HepG2 (cell line): ENCODE results near the gene SEMA7A. TPM values are rescaled to one million over a fixed set of nuclear protein-coding genes. Genes with fewer than 3 reads are reported as not detected.

Experiments used
- BCL6 ChIP-seq: IDR thresholded peaks from 2 replicates; pipeline ENCODE4 v1.6.1; 2016; ENCODE audit warnings: missing genetic modification reagents, missing compliant biosample characterization
- CEBPG ChIP-seq: IDR thresholded peaks from 2 replicates; pipeline ENCODE4 v1.6.1; 2016
- FOSL1 ChIP-seq: sonication (generic); formaldehyde crosslinking; IDR thresholded peaks from 2 replicates; pipeline ENCODE4 v1.9.0; 2021; ENCODE audit warnings: missing genetic modification reagents, borderline replicate concordance
- HNRNPLL ChIP-seq: fragments of 200-400 bp; formaldehyde crosslinking; IDR thresholded peaks from 2 replicates; pipeline ENCODE4 v1.6.1; 2017; ENCODE audit warnings: mild to moderate bottlenecking, low read depth, low read length; ENCODE audit not compliant: poor library complexity, severe bottlenecking
- IRX3 ChIP-seq: sonication (generic); formaldehyde crosslinking; IDR thresholded peaks from 2 replicates; pipeline ENCODE4 v1.8.1; 2023; ENCODE audit warnings: mild to moderate bottlenecking, low read depth, missing genetic modification reagents, borderline replicate concordance
- JUND ChIP-seq: sonication (generic); formaldehyde crosslinking; IDR thresholded peaks from 2 replicates; pipeline ENCODE4 v1.8.0; 2022; ENCODE audit warnings: mild to moderate bottlenecking, missing genetic modification reagents
- MED1 ChIP-seq: sonication (generic); formaldehyde crosslinking; IDR thresholded peaks from 2 replicates; pipeline ENCODE4 v1.4.0; 2020; ENCODE audit warnings: missing genetic modification reagents
- MXI1 ChIP-seq: IDR thresholded peaks from 3 replicates; pipeline ENCODE4 v1.6.1; 2012; ENCODE audit warnings: low read depth, low read length, inconsistent platforms, borderline replicate concordance
- NR2C2 ChIP-seq: sonication (generic); formaldehyde crosslinking; IDR thresholded peaks from 2 replicates; pipeline ENCODE4 v1.4.0; 2020; ENCODE audit warnings: missing genetic modification reagents, mild to moderate bottlenecking, moderate library complexity, borderline replicate concordance
- PAX8 ChIP-seq: sonication (generic); formaldehyde crosslinking; IDR thresholded peaks from 2 replicates; pipeline ENCODE4 v1.8.0; 2022; ENCODE audit warnings: mild to moderate bottlenecking, missing genetic modification reagents, borderline replicate concordance
- PHF20 ChIP-seq: sonication (generic); formaldehyde crosslinking; IDR thresholded peaks from 2 replicates; pipeline ENCODE4 v1.5.0; 2020; ENCODE audit warnings: mild to moderate bottlenecking, missing genetic modification reagents
- SALL2 ChIP-seq: sonication (generic); formaldehyde crosslinking; IDR thresholded peaks from 2 replicates; pipeline ENCODE4 v1.8.1; 2023; ENCODE audit warnings: mild to moderate bottlenecking, missing genetic modification reagents, inconsistent platforms
- TFAP4 ChIP-seq: sonication (generic); IDR thresholded peaks from 2 replicates; pipeline ENCODE4 v1.6.1; 2016; ENCODE audit warnings: low read depth, borderline replicate concordance
- THRA ChIP-seq: sonication (generic); formaldehyde crosslinking; IDR thresholded peaks from 2 replicates; pipeline ENCODE4 v1.4.0; 2020; ENCODE audit warnings: missing genetic modification reagents, borderline replicate concordance
- ZBTB20 ChIP-seq: sonication (generic); formaldehyde crosslinking; IDR thresholded peaks from 2 replicates; pipeline ENCODE4 v1.8.1; 2023; ENCODE audit warnings: missing genetic modification reagents, low read depth, mild to moderate bottlenecking, borderline replicate concordance
- ZBTB39 ChIP-seq: sonication (generic); formaldehyde crosslinking; IDR thresholded peaks from 2 replicates; pipeline ENCODE4 v1.5.0; 2020; ENCODE audit warnings: missing genetic modification reagents
- ZBTB8A ChIP-seq: sonication (generic); formaldehyde crosslinking; IDR thresholded peaks from 2 replicates; pipeline ENCODE4 v1.4.0; 2020; ENCODE audit warnings: mild to moderate bottlenecking, low read depth, missing genetic modification reagents, borderline replicate concordance
- ZFP62 ChIP-seq: sonication (generic); formaldehyde crosslinking; IDR thresholded peaks from 2 replicates; pipeline ENCODE4 v1.4.0; 2020; ENCODE audit warnings: missing genetic modification reagents
- ZNF460 ChIP-seq: sonication (generic); formaldehyde crosslinking; IDR thresholded peaks from 2 replicates; pipeline ENCODE4 v1.5.1; 2020; ENCODE audit warnings: missing genetic modification reagents, mild to moderate bottlenecking, borderline replicate concordance
- polyA plus RNA-seq, 8 experiments: library from polyadenylated mRNA; depleted of rRNA in 3 of 8; stranded (reverse) in 7 of 8; unstranded in 1 of 8; fragments of >200 nt; fragmentation: Illumina TruSeq in 4 of 8; extraction: Trizol in 4 of 8; gene quantifications; 2 replicates each; pipeline versions ENCODE4 v1.2.1 to v1.2.3, GENCODE V29; 2011 to 2016; ENCODE audit warnings: low read depth in 4 of 8, missing spikeins in 1 of 8, mixed read lengths in 1 of 8; ENCODE audit not compliant: insufficient read depth in 1 of 8
- total RNA-seq, 5 experiments: library from RNA; depleted of rRNA; stranded (reverse); fragments of >200 nt; fragmentation: Illumina TruSeq; extraction: Trizol; gene quantifications; 2 replicates each; pipeline ENCODE4 v1.2.3, GENCODE V29; 2016; ENCODE audit warnings: low read depth in 1 of 5
- TF ChIP-seq, protein P1 (sequence below): IDR thresholded peaks from 2 replicates; pipeline ENCODE4 v1.6.1; 2018; ENCODE audit warnings: missing genetic modification reagents, mild to moderate bottlenecking, missing compliant biosample characterization
- TF ChIP-seq, protein P2 (sequence below): sonication (generic); formaldehyde crosslinking; IDR thresholded peaks from 2 replicates; pipeline ENCODE4 v1.4.0; 2020; ENCODE audit warnings: mild to moderate bottlenecking, missing genetic modification reagents

Gene SEMA7A
- total and polyA plus RNA-seq, 2 of the 13 experiments (the other 11 are each of a cell fraction or from before 2014, with no cell fraction given): 9.0 to 15.8 TPM

GRCh38 chr15:74373731-74374647 is 59.8 kb downstream of the SEMA7A start (continued):
- TF ChIP-seq, protein P1, sequence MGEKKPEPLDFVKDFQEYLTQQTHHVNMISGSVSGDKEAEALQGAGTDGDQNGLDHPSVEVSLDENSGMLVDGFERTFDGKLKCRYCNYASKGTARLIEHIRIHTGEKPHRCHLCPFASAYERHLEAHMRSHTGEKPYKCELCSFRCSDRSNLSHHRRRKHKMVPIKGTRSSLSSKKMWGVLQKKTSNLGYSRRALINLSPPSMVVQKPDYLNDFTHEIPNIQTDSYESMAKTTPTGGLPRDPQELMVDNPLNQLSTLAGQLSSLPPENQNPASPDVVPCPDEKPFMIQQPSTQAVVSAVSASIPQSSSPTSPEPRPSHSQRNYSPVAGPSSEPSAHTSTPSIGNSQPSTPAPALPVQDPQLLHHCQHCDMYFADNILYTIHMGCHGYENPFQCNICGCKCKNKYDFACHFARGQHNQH: no peak; the same call in 1 of the 2 replicates
- no peak for TF ChIP-seq PHF20 (CRISPR knock-in tag)
- no peak for TF ChIP-seq ZBTB20 (CRISPR knock-in tag)
- TF ChIP-seq, protein P2, sequence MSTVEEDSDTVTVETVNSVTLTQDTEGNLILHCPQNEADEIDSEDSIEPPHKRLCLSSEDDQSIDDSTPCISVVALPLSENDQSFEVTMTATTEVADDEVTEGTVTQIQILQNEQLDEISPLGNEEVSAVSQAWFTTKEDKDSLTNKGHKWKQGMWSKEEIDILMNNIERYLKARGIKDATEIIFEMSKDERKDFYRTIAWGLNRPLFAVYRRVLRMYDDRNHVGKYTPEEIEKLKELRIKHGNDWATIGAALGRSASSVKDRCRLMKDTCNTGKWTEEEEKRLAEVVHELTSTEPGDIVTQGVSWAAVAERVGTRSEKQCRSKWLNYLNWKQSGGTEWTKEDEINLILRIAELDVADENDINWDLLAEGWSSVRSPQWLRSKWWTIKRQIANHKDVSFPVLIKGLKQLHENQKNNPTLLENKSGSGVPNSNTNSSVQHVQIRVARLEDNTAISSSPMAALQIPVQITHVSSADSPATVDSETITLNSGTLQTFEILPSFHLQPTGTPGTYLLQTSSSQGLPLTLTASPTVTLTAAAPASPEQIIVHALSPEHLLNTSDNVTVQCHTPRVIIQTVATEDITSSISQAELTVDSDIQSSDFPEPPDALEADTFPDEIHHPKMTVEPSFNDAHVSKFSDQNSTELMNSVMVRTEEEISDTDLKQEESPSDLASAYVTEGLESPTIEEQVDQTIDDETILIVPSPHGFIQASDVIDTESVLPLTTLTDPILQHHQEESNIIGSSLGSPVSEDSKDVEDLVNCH: 0 out of 2 replicates have a peak, but pooled peaks have one; percentile 25
- peak; percentile 77; the same call in 1 of the 2 replicates for TF ChIP-seq ZBTB39 (CRISPR knock-in tag)
- TF ChIP-seq BCL6 (CRISPR knock-in tag): peak; percentile 28; the same call in 1 of the 2 replicates
- TF ChIP-seq CEBPG (CRISPR knock-in tag): no peak
- peak; percentile 60; the same call in 1 of the 3 replicates for TF ChIP-seq MXI1
- no peak for TF ChIP-seq FOSL1 (CRISPR knock-in tag)
- TF ChIP-seq PAX8 (CRISPR knock-in tag): no peak
- no peak for TF ChIP-seq IRX3 (CRISPR knock-in tag)
- TF ChIP-seq ZBTB8A (CRISPR knock-in tag): no peak
- TF ChIP-seq THRA (CRISPR knock-in tag): no peak
- no peak for TF ChIP-seq JUND
- TF ChIP-seq HNRNPLL: peak; percentile 64
- peak; percentile 5; the same call in 1 of the 2 replicates for TF ChIP-seq TFAP4
- TF ChIP-seq SALL2 (CRISPR knock-in tag): no peak
- no peak; the same call in 1 of the 2 replicates for TF ChIP-seq MED1 (CRISPR knock-in tag)
- TF ChIP-seq ZFP62 (CRISPR knock-in tag): no peak
- TF ChIP-seq NR2C2 (CRISPR knock-in tag): no peak; the same call in 1 of the 2 replicates
- TF ChIP-seq ZNF460 (CRISPR knock-in tag): no peak
